Peyer's patch (tissue), 4 donors: ENCODE data around the gene COPZ1. TPM values are rescaled to one million over a fixed set of nuclear protein-coding genes. Genes with fewer than 3 reads are reported as not detected.

Source experiments
- DNase-seq, 3 donors: peaks; one replicate each; pipeline ENCODE4 v3.0.0-alpha.2; 2017 to 2019
- H3K27ac ChIP-seq, 4 donors: fragments of 200-600 bp; sonication (generic); one replicate each; pipeline ENCODE4 v1.5.1; 2016 to 2019
- H3K27me3 ChIP-seq, 2 donors: fragments of 200-600 bp; sonication (generic); one replicate each; pipeline ENCODE4 v1.5.1; 2019
- H3K36me3 ChIP-seq, 3 donors: fragments of 200-600 bp; sonication (generic); one replicate each; pipeline ENCODE4 v1.5.1; 2016 to 2019
- H3K4me1 ChIP-seq, 4 donors: fragments of 200-600 bp; sonication (generic); one replicate each; pipeline ENCODE4 v1.5.1; 2016 to 2019
- H3K4me3 ChIP-seq, 4 donors: fragments of 200-600 bp; sonication (generic); 1 replicate in 3 of 4; 2 replicates in 1 of 4; pipeline ENCODE4 v1.5.1; 2016 to 2019; ENCODE audit warnings: mild to moderate bottlenecking in 1 of 4
- H3K9me3 ChIP-seq, 4 donors: fragments of 200-600 bp; sonication (generic); one replicate each; pipeline ENCODE4 v1.5.1; 2016 to 2019; ENCODE audit warnings: mild to moderate bottlenecking in 1 of 4
- CTCF ChIP-seq, 6 experiments: fragments of 450-650 bp in 4 of 6; fragments of 200-600 bp in 2 of 6; sonication (generic) in 1 of 6; IDR thresholded peaks; one replicate each; pipeline ENCODE4 v1.5.1; 2017 to 2019; ENCODE audit warnings: antibody characterized with exemption in 6 of 6, mild to moderate bottlenecking in 3 of 6, moderate library complexity in 1 of 6
- POLR2A ChIP-seq, 2 donors: fragments of 450-650 bp; IDR thresholded peaks; one replicate each; pipeline ENCODE4 v1.5.1; 2017; ENCODE audit warnings: antibody characterized with exemption in 2 of 2, mild to moderate bottlenecking in 2 of 2, moderate library complexity in 2 of 2
- total RNA-seq, 4 donors: library from RNA; depleted of rRNA; stranded (reverse); fragments of >200 nt; gene quantifications; one replicate each; pipeline ENCODE4 v1.1.0, GENCODE V29; 2016

COPZ1 gene
- total RNA-seq, 4 donors from 2014 or later, result 42.4 to 66.9 (median 54.2) TPM

- TF ChIP-seq POLR2A (IDR thresholded peaks at IDR 0.05) (no peak), CTCF (IDR thresholded peaks at IDR 0.05) (no peak)
- peak overlapping the region; percentile 47 to 65 (median 57) for H3K4me3 ChIP-seq
- H3K27ac ChIP-seq, result peak overlapping the region; percentile 62 to 77 (median 73)
- H3K27me3 ChIP-seq, result no peaks in the 10 kb centered on the region
- peaks cover 0 to 18% (median 0%) of the 10 kb centered on the region in 4 donors for H3K4me1 ChIP-seq
- H3K9me3 ChIP-seq, result no peaks in the 10 kb centered on the region
- no peaks in the 10 kb centered on the region for H3K36me3 ChIP-seq
- peak in 1 of 3 donors; percentile 33 for DNase-seq
Measured at GRCh38 chr12:54358191-54358944, 33.4 kb downstream of the COPZ1 start.

GRCh38 chr12:54358945-54359761 lies 34.2 kb downstream of the COPZ1 start:
- H3K27ac ChIP-seq, result peak overlapping the region; percentile 62 to 77 (median 73)
- H3K4me3 ChIP-seq, result peak overlapping the region; percentile 47 to 65 (median 57)
- TF ChIP-seq CTCF (IDR thresholded peaks at IDR 0.05) (peak in 1 of 6 experiments; percentile 14), POLR2A (IDR thresholded peaks at IDR 0.05) (no peak)
- no peaks in the 10 kb centered on the region for H3K9me3 ChIP-seq
- no peaks in the 10 kb centered on the region for H3K27me3 ChIP-seq
- peak; percentile 92 to 98 (median 97) for DNase-seq
- no peaks in the 10 kb centered on the region for H3K36me3 ChIP-seq
- H3K4me1 ChIP-seq, result peaks cover 0 to 18% (median 0%) of the 10 kb centered on the region in 4 donors

GRCh38 chr12:54359762-54360351 lies 34.9 kb downstream of the COPZ1 start:
- H3K27me3 ChIP-seq, result no peaks in the 10 kb centered on the region
- TF ChIP-seq POLR2A (IDR thresholded peaks at IDR 0.05) (no peak), CTCF (IDR thresholded peaks at IDR 0.05) (no peak)
- no peaks in the 10 kb centered on the region for H3K9me3 ChIP-seq
- H3K4me3 ChIP-seq, result peak overlapping the region; percentile 47 to 65 (median 57)
- peaks cover 0 to 18% (median 0%) of the 10 kb centered on the region in 4 donors for H3K4me1 ChIP-seq
- H3K27ac ChIP-seq, result peak overlapping the region; percentile 62 to 77 (median 73)
- DNase-seq, result no peak
- H3K36me3 ChIP-seq, result no peaks in the 10 kb centered on the region

GRCh38 chr12:54360717-54361456 lies 36.0 kb downstream of the COPZ1 start:
- Histone ChIP-seq H3K27ac (no peak overlapping the region), H3K4me3 (no peak overlapping the region), H3K27me3 (no peaks in the 10 kb centered on the region), H3K36me3 (no peaks in the 10 kb centered on the region), H3K4me1 (peaks cover 0 to 18% (median 0%) of the 10 kb centered on the region in 4 donors), H3K9me3 (no peaks in the 10 kb centered on the region)
- DNase-seq, result peak; percentile 70 to 90 (median 83)
- TF ChIP-seq CTCF (IDR thresholded peaks at IDR 0.05) (peak; percentile 26 to 83 (median 72)), POLR2A (IDR thresholded peaks at IDR 0.05) (no peak)

- no peak for DNase-seq
- H3K4me3 ChIP-seq, result no peak overlapping the region
- H3K36me3 ChIP-seq, result no peaks in the 10 kb centered on the region
- H3K4me1 ChIP-seq, result peaks cover 0 to 13% (median 0%) of the 10 kb centered on the region in 4 donors
- H3K27me3 ChIP-seq, result no peaks in the 10 kb centered on the region
- H3K9me3 ChIP-seq, result no peaks in the 10 kb centered on the region
- no peak for TF ChIP-seq POLR2A (IDR thresholded peaks at IDR 0.05)
- no peak for TF ChIP-seq CTCF (IDR thresholded peaks at IDR 0.05)
- H3K27ac ChIP-seq, result no peak overlapping the region
Measured at GRCh38 chr12:54363047-54363446, 38.1 kb downstream of the COPZ1 start.
